ENCODE results near the gene ZNF25. TPM values are rescaled to one million over a fixed set of nuclear protein-coding genes. Genes with fewer than 3 reads are reported as not detected.

The ZNF25 gene
- total RNA-seq, 2 donors from 2014 or later = 4.3 to 9.1 TPM

GRCh38 chr10:37965006-37965405 lies 11.4 kb downstream of the ZNF25 start:
- Histone ChIP-seq H3K4me1 (no peaks in the 10 kb centered on the region), H3K36me3 (replicated peaks in 1 of 2; ENCODE audit: insufficient read depth in 1 of 2, low read depth in 2 of 2) (no peaks in the 10 kb centered on the region), H3K27ac (no peak overlapping the region), H3K9me3 (peaks cover 0 to 12% (median 0%) of the 10 kb centered on the region in 3 donors), H3K27me3 (no peaks in the 10 kb centered on the region), H3K4me3 (no peak overlapping the region)
- intact Hi-C loops (cut with DNase I) = no loop called here
- no peak for DNase-seq
- no peak for ATAC-seq
- TF ChIP-seq CTCF (IDR thresholded peaks at IDR 0.05) (no peak), POLR2A (IDR thresholded peaks at IDR 0.05) (no peak)

GRCh38 chr10:37960591-37961137 lies 15.8 kb downstream of the ZNF25 start:
- peaks cover 0 to 3% of the 10 kb centered on the region in 2 donors for H3K36me3 ChIP-seq (replicated peaks in 1 of 2; ENCODE audit: insufficient read depth in 1 of 2, low read depth in 2 of 2)
- intact Hi-C loops (cut with DNase I) = no loop called here

GRCh38 chr10:37957841-37958240 lies 18.6 kb downstream of the ZNF25 start:
- no peak for ATAC-seq
- 87 to 89% methylated on average over 2 of the region's 2 CpGs for WGBS, 2 donors

More at GRCh38 chr10:37960591-37961137, 15.8 kb downstream of the ZNF25 start:
- Histone ChIP-seq H3K4me1 (no peaks in the 10 kb centered on the region), H3K27me3 (no peaks in the 10 kb centered on the region), H3K4me3 (no peak overlapping the region), H3K27ac (no peak overlapping the region), H3K9me3 (peaks cover 0 to 7% (median 0%) of the 10 kb centered on the region in 3 donors)
- ATAC-seq (no peak), DNase-seq (no peak)
- TF ChIP-seq POLR2A (IDR thresholded peaks at IDR 0.05) = no peak
- TF ChIP-seq CTCF (IDR thresholded peaks at IDR 0.05) = no peak
- 95 to 100% methylated on average over 2 of the region's 2 CpGs for WGBS, 2 donors

GRCh38 chr10:37952926-37953325 lies 23.5 kb downstream of the ZNF25 start:
- H3K9me3 ChIP-seq = no peaks in the 10 kb centered on the region
- no peaks in the 10 kb centered on the region for H3K4me1 ChIP-seq
- intact Hi-C loops (cut with DNase I) = no loop called here
- peaks cover 10 to 18% of the 10 kb centered on the region in 2 donors for H3K36me3 ChIP-seq (replicated peaks in 1 of 2; ENCODE audit: insufficient read depth in 1 of 2, low read depth in 2 of 2)
- no peak overlapping the region for H3K4me3 ChIP-seq
- TF ChIP-seq CTCF (IDR thresholded peaks at IDR 0.05) = no peak
- no peak for TF ChIP-seq POLR2A (IDR thresholded peaks at IDR 0.05)
- 86 to 94% methylated on average over 3 of the region's 3 CpGs for WGBS, 2 donors
- ATAC-seq = no peak
- no peaks in the 10 kb centered on the region for H3K27me3 ChIP-seq
- no peak overlapping the region for H3K27ac ChIP-seq
- DNase-seq = no peak

More at GRCh38 chr10:37957841-37958240, 18.6 kb downstream of the ZNF25 start:
- DNase-seq = no peak
- H3K4me3 ChIP-seq = no peak overlapping the region
- no peaks in the 10 kb centered on the region for H3K27me3 ChIP-seq
- no peak overlapping the region for H3K27ac ChIP-seq
- H3K9me3 ChIP-seq = no peaks in the 10 kb centered on the region
- no peak for TF ChIP-seq POLR2A (IDR thresholded peaks at IDR 0.05)
- no peak for TF ChIP-seq CTCF (IDR thresholded peaks at IDR 0.05)
- intact Hi-C loops (cut with DNase I) = no loop called here
- H3K36me3 ChIP-seq (replicated peaks in 1 of 2; ENCODE audit: insufficient read depth in 1 of 2, low read depth in 2 of 2) = peaks cover 8 to 10% of the 10 kb centered on the region in 2 donors
- H3K4me1 ChIP-seq = no peaks in the 10 kb centered on the region

Data from body of pancreas (tissue), 4 donors.